ENCODE results near the gene SLC16A9. TPM values are rescaled to one million over a fixed set of nuclear protein-coding genes. Genes with fewer than 3 reads are reported as not detected.

The SLC16A9 gene
- polyA plus RNA-seq, 1 of the 3 experiments (the other 2 are of a cell fraction) = 4.7 TPM

DNA sequence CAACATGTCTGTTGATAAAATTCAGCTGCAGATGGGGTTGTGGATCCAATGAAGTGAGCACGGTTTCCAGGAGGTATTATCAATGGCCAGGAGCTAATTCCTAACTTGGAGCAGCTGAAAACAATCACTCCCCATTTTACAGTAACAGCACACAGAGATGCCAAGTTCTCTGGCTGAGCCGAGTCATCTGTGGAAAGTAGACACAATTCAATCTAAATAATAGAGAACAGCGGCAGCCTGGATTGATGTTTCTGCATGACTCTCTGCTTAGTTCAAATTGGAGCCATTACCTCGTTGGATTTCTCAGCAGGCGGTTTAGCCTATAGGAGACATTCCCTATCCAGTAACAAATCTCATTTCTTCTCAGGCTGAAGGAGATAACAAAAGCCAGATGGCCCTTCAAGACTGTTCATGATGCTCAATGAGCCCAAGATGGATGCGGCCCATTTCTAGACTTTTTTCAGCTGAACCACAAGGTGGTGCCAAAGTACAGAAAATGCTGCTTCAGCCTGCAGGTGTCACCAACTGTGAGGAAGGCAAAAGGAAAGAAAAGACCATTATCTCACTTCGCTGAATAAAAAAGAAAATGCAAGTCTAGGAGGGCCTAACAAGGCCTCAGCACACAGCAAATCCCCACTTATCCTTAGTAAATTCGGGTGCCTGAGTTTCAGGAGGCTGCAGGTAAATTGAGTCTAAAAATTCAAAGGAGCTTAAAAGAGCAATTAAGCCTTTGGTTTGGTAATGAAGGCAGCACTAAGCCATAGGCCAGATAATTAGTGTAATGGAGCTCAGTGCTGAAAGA lies 83.7 kb downstream of the SLC16A9 start:
- POLR2A ChIA-PET = interaction anchor here (0.6 to 1.4 kb wide), 2 partner anchors 263 to 281 kb away, joined by 3 read pairs; partner anchors contain the start of gene CCDC6
- Histone ChIP-seq H2AFZ (ENCODE audit: low read depth) (peak overlapping the region; percentile 66; the same call in 1 of the 2 replicates), H4K20me1 (ENCODE audit: insufficient read depth) (no peaks in the 10 kb centered on the region), H3F3A (replicated peaks; ENCODE audit: insufficient read depth) (no peaks in the 10 kb centered on the region), H3K27ac (ENCODE audit: low read depth in 2 of 2, low read length in 1 of 2) (peak overlapping the region; percentile 31 to 86; a peak in 3 of 4 replicates), H3K9me3 (no peaks in the 10 kb centered on the region), H3K9me2 (no peaks in the 10 kb centered on the region), H3K9ac (no peak overlapping the region), H3K4me1 (ENCODE audit: control insufficient read depth in 1 of 2, insufficient read depth in 2 of 2, low read depth in 1 of 2, low read length in 1 of 2) (peaks cover 0 to 2% of the 10 kb centered on the region in 2 experiments; a peak in 1 of 4 replicates), H3K4me2 (peak overlapping the region; percentile 57), H3K79me2 (ENCODE audit: insufficient read depth) (no peaks in the 10 kb centered on the region), H3K4me3 (ENCODE audit: low read depth in 2 of 2, low read length in 1 of 2) (peak overlapping the region; percentile 15 to 37; a peak in 3 of 4 replicates), H3K36me3 (replicated peaks in 1 of 2; ENCODE audit: control insufficient read depth in 1 of 2, insufficient read depth in 2 of 2, low read length in 1 of 2) (no peaks in the 10 kb centered on the region), H3K27me3 (ENCODE audit: insufficient read depth) (no peaks in the 10 kb centered on the region)
- 6% methylated on average over 8 of the region's 8 CpGs for WGBS (ENCODE audit: low lambda C conversion rate)
- CTCF ChIA-PET = interaction anchor here (0.6 to 8.2 kb wide), 71 partner anchors 8 to 1211 kb away, joined by 3 to 85 read pairs (median 4); partner anchors contain the start of genes CCDC6 and SLC16A9
- DNase-seq = peak; percentile 73
- TF ChIP-seq POLR2AphosphoS5 (IDR thresholded peaks at IDR 0.05; ENCODE audit: low read depth, low read length) (peak; percentile 44; the same call in 1 of the 2 replicates), GATA2 (CRISPR knock-in tag; IDR thresholded peaks at IDR 0.05) (peak; percentile 82), CHD2 (IDR thresholded peaks at IDR 0.05; ENCODE audit: low read length, partially characterized antibody) (no peak), RFX5 (IDR thresholded peaks at IDR 0.05; ENCODE audit: low read length) (no peak; the same call in 1 of the 2 replicates), NFIC (IDR thresholded peaks at IDR 0.05; ENCODE audit: borderline replicate concordance) (peak; percentile 12; the same call in 1 of the 2 replicates), GABPA (IDR thresholded peaks at IDR 0.05; ENCODE audit: low read depth) (no peak), NRF1 (IDR thresholded peaks at IDR 0.05; ENCODE audit: low read depth, low read length) (no peak), RCOR1 (IDR thresholded peaks at IDR 0.05; ENCODE audit: low read length) (peak; percentile 54; the same call in 1 of the 2 replicates), SMC3 (IDR thresholded peaks at IDR 0.05; ENCODE audit: low read depth, low read length) (peak; percentile 95), MEF2A (IDR thresholded peaks at IDR 0.05; ENCODE audit: borderline replicate concordance, low read depth) (no peak), YY1 (IDR thresholded peaks at IDR 0.05; ENCODE audit: low read depth) (peak; percentile 81), FOXJ3 (CRISPR knock-in tag; IDR thresholded peaks at IDR 0.05) (no peak), TCF12 (IDR thresholded peaks at IDR 0.05) (peak; percentile 98), RXRA (IDR thresholded peaks at IDR 0.05; ENCODE audit: borderline replicate concordance, low read depth) (no peak), EP300 (IDR thresholded peaks at IDR 0.05; ENCODE audit: borderline replicate concordance in 1 of 2, low read depth in 1 of 2, low read length in 1 of 2) (peak; percentile 45 to 71; a peak in 2 of 4 replicates), TAF1 (IDR thresholded peaks at IDR 0.05; ENCODE audit: borderline replicate concordance, low read depth, low read length) (no peak)
- TF ChIP-seq, protein P1, sequence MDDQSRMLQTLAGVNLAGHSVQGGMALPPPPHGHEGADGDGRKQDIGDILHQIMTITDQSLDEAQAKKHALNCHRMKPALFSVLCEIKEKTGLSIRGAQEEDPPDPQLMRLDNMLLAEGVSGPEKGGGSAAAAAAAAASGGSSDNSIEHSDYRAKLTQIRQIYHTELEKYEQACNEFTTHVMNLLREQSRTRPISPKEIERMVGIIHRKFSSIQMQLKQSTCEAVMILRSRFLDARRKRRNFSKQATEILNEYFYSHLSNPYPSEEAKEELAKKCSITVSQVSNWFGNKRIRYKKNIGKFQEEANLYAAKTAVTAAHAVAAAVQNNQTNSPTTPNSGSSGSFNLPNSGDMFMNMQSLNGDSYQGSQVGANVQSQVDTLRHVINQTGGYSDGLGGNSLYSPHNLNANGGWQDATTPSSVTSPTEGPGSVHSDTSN (IDR thresholded peaks at IDR 0.05) = peak; percentile 84
- TF ChIP-seq, protein P2, sequence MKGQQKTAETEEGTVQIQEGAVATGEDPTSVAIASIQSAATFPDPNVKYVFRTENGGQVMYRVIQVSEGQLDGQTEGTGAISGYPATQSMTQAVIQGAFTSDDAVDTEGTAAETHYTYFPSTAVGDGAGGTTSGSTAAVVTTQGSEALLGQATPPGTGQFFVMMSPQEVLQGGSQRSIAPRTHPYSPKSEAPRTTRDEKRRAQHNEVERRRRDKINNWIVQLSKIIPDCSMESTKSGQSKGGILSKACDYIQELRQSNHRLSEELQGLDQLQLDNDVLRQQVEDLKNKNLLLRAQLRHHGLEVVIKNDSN (IDR thresholded peaks at IDR 0.05; ENCODE audit: borderline replicate concordance, low read depth) = no peak
- TF ChIP-seq, protein P3, sequence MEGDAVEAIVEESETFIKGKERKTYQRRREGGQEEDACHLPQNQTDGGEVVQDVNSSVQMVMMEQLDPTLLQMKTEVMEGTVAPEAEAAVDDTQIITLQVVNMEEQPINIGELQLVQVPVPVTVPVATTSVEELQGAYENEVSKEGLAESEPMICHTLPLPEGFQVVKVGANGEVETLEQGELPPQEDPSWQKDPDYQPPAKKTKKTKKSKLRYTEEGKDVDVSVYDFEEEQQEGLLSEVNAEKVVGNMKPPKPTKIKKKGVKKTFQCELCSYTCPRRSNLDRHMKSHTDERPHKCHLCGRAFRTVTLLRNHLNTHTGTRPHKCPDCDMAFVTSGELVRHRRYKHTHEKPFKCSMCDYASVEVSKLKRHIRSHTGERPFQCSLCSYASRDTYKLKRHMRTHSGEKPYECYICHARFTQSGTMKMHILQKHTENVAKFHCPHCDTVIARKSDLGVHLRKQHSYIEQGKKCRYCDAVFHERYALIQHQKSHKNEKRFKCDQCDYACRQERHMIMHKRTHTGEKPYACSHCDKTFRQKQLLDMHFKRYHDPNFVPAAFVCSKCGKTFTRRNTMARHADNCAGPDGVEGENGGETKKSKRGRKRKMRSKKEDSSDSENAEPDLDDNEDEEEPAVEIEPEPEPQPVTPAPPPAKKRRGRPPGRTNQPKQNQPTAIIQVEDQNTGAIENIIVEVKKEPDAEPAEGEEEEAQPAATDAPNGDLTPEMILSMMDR (IDR thresholded peaks at IDR 0.05) = peak; percentile 92
- TF ChIP-seq, protein P4, sequence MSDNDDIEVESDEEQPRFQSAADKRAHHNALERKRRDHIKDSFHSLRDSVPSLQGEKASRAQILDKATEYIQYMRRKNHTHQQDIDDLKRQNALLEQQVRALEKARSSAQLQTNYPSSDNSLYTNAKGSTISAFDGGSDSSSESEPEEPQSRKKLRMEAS (IDR thresholded peaks at IDR 0.05; ENCODE audit: low read depth) = peak; percentile 87
- TF ChIP-seq, protein P5, sequence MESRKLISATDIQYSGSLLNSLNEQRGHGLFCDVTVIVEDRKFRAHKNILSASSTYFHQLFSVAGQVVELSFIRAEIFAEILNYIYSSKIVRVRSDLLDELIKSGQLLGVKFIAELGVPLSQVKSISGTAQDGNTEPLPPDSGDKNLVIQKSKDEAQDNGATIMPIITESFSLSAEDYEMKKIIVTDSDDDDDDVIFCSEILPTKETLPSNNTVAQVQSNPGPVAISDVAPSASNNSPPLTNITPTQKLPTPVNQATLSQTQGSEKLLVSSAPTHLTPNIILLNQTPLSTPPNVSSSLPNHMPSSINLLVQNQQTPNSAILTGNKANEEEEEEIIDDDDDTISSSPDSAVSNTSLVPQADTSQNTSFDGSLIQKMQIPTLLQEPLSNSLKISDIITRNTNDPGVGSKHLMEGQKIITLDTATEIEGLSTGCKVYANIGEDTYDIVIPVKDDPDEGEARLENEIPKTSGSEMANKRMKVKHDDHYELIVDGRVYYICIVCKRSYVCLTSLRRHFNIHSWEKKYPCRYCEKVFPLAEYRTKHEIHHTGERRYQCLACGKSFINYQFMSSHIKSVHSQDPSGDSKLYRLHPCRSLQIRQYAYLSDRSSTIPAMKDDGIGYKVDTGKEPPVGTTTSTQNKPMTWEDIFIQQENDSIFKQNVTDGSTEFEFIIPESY (IDR thresholded peaks at IDR 0.05; ENCODE audit: borderline replicate concordance, low read depth) = no peak
- TF ChIP-seq, protein P6, sequence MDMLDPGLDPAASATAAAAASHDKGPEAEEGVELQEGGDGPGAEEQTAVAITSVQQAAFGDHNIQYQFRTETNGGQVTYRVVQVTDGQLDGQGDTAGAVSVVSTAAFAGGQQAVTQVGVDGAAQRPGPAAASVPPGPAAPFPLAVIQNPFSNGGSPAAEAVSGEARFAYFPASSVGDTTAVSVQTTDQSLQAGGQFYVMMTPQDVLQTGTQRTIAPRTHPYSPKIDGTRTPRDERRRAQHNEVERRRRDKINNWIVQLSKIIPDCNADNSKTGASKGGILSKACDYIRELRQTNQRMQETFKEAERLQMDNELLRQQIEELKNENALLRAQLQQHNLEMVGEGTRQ (IDR thresholded peaks at IDR 0.05; ENCODE audit: borderline replicate concordance, low read depth, low read length) = no peak
